Liver (tissue), 3 donors: ENCODE measurements around the gene CRACR2B.

Source experiments
- EGR1 ChIP-seq, 2 donors: IDR thresholded peaks; 2 replicates each; pipeline ENCODE4 v1.6.1; 2016 to 2018; ENCODE audit warnings: antibody characterized with exemption in 2 of 2, low read depth in 2 of 2
- FOXA1 ChIP-seq: IDR thresholded peaks from 2 replicates; pipeline ENCODE4 v1.6.1; 2016; ENCODE audit warnings: antibody characterized with exemption
- GABPA ChIP-seq, 2 donors: IDR thresholded peaks in 1 of 2; conservative IDR thresholded peaks in 1 of 2; 2 replicates each; pipeline ENCODE4 v1.6.1; 2016; ENCODE audit warnings: antibody characterized with exemption in 2 of 2, mild to moderate bottlenecking in 1 of 2, moderate library complexity in 1 of 2
- JUND ChIP-seq, 2 donors: IDR thresholded peaks; 2 replicates each; pipeline ENCODE4 v1.6.1; 2016; ENCODE audit warnings: antibody characterized with exemption in 2 of 2
- RAD21 ChIP-seq, 2 donors: IDR thresholded peaks; 2 replicates each; pipeline ENCODE4 v1.6.1; 2016; ENCODE audit warnings: antibody characterized with exemption in 2 of 2, mild to moderate bottlenecking in 2 of 2
- REST ChIP-seq: IDR thresholded peaks from 2 replicates; pipeline ENCODE4 v1.6.1; 2016; ENCODE audit warnings: antibody characterized with exemption, mild to moderate bottlenecking
- SP1 ChIP-seq: IDR thresholded peaks from 2 replicates; pipeline ENCODE4 v1.6.1; 2018; ENCODE audit warnings: antibody characterized with exemption, mild to moderate bottlenecking
- TAF1 ChIP-seq: conservative IDR thresholded peaks from 2 replicates; pipeline ENCODE4 v1.6.1; 2016; ENCODE audit warnings: antibody characterized with exemption, mild to moderate bottlenecking
- YY1 ChIP-seq: IDR thresholded peaks from 2 replicates; pipeline ENCODE4 v1.6.1; 2016; ENCODE audit warnings: antibody characterized with exemption, mild to moderate bottlenecking
- ZBTB33 ChIP-seq: IDR thresholded peaks from 2 replicates; pipeline ENCODE4 v1.6.1; 2016; ENCODE audit warnings: antibody characterized with exemption
- TF ChIP-seq, protein P1 (sequence below): fragments of 150-350 bp; IDR thresholded peaks from 2 replicates; pipeline ENCODE4 v1.5.1; 2017; ENCODE audit warnings: improper control_type of control experiment, low read depth, low read length; ENCODE audit not compliant: missing input control
- TF ChIP-seq, protein P2 (sequence below): IDR thresholded peaks from 2 replicates; pipeline ENCODE4 v1.6.1; 2016; ENCODE audit warnings: antibody characterized with exemption
- TF ChIP-seq, protein P3 (sequence below): IDR thresholded peaks from 2 replicates; pipeline ENCODE4 v1.6.1; 2016; ENCODE audit warnings: antibody characterized with exemption
- donor health status: healthy.
- donor health status: healthy.

DNA sequence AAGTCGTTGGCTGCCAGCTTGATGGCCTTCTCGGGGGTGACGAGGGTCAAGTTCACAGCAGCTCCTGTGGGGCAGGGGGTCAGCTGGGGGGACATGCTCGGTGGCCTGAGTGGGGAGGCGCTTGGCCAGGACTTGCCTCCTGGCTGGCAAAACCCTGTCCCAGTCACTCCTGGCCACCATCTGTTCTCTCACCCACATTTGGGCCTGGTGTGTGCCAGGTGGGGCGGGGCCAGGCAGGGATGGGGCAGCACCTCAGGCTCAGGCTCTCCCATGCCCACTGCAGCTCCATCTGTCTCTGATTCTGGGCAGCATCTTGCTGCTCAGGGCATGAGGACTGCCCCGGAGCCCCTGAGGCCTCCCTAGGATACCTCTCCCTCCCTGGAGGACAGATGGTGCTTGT lies 34.2 kb upstream of the CRACR2B start:
- no peak for TF ChIP-seq RAD21 (IDR thresholded peaks at IDR 0.05)
- no peak for TF ChIP-seq EGR1 (IDR thresholded peaks at IDR 0.05; ENCODE audit: low read depth in 2 of 2)
- TF ChIP-seq, protein P1, sequence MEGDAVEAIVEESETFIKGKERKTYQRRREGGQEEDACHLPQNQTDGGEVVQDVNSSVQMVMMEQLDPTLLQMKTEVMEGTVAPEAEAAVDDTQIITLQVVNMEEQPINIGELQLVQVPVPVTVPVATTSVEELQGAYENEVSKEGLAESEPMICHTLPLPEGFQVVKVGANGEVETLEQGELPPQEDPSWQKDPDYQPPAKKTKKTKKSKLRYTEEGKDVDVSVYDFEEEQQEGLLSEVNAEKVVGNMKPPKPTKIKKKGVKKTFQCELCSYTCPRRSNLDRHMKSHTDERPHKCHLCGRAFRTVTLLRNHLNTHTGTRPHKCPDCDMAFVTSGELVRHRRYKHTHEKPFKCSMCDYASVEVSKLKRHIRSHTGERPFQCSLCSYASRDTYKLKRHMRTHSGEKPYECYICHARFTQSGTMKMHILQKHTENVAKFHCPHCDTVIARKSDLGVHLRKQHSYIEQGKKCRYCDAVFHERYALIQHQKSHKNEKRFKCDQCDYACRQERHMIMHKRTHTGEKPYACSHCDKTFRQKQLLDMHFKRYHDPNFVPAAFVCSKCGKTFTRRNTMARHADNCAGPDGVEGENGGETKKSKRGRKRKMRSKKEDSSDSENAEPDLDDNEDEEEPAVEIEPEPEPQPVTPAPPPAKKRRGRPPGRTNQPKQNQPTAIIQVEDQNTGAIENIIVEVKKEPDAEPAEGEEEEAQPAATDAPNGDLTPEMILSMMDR, result no peak
- TF ChIP-seq REST, result no peak
- no peak for TF ChIP-seq FOXA1
- TF ChIP-seq JUND (IDR thresholded peaks at IDR 0.05), result no peak
- no peak for TF ChIP-seq ZBTB33
- TF ChIP-seq, protein P2, sequence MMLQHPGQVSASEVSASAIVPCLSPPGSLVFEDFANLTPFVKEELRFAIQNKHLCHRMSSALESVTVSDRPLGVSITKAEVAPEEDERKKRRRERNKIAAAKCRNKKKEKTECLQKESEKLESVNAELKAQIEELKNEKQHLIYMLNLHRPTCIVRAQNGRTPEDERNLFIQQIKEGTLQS, result no peak
- TF ChIP-seq, protein P3, sequence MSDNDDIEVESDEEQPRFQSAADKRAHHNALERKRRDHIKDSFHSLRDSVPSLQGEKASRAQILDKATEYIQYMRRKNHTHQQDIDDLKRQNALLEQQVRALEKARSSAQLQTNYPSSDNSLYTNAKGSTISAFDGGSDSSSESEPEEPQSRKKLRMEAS, result no peak
- TF ChIP-seq YY1, result no peak
- TF ChIP-seq TAF1, result no peak
- no peak for TF ChIP-seq GABPA (IDR thresholded peaks at IDR 0.05 in 1 of 2, conservative IDR thresholded peaks at IDR 0.05 in 1 of 2)
- TF ChIP-seq SP1, result no peak
